ENCODE results near the gene NRCAM. TPM values are rescaled to one million over a fixed set of nuclear protein-coding genes. Genes with fewer than 3 reads are reported as not detected.

The NRCAM gene
- total and polyA plus RNA-seq, 2 of the 8 experiments (the other 6 are each of a cell fraction or from before 2014, with no cell fraction given): 2.7 to 3.8 TPM

GRCh38 chr7:108190891-108191290 lies 265.3 kb downstream of the NRCAM start:
- H3K4me2 ChIP-seq (ENCODE audit: insufficient read depth in 1 of 2, low read depth in 2 of 2, low read length in 2 of 2): no peak overlapping the region
- H2BK20ac ChIP-seq (ENCODE audit: low read length): no peak overlapping the region
- no peak overlapping the region for H3K23ac ChIP-seq (ENCODE audit: insufficient read length)
- peaks cover 0 to 5% (median 1%) of the 10 kb centered on the region in 4 experiments; a peak in 2 of 7 replicates for H3K4me1 ChIP-seq (replicated peaks in 1 of 4; ENCODE audit: control insufficient read depth in 3 of 4, insufficient read depth in 4 of 4, low read length in 3 of 4)
- no peak overlapping the region for H3K56ac ChIP-seq (replicated peaks; ENCODE audit: insufficient read length, low read depth, low read length)
- H3K18ac ChIP-seq (ENCODE audit: extremely low read depth, low read length): no peak overlapping the region
- ChIA-PET CTCF (ENCODE audit: partially characterized antibody) (interaction anchor here (2.3 kb wide), 1 partner anchor 77 kb away, joined by 5 read pairs; no protein-coding TSS in a partner anchor), POLR2A (ENCODE audit: partially characterized antibody) (no interaction called here)
- H3K27ac ChIP-seq (ENCODE audit: low read depth, low read length): no peak overlapping the region
- H3K36me3 ChIP-seq (ENCODE audit: control insufficient read depth in 2 of 4, insufficient read depth in 4 of 4, low read length in 3 of 4): no peaks in the 10 kb centered on the region; a peak in 2 of 8 replicates
- no peak overlapping the region for H2AK5ac ChIP-seq (ENCODE audit: low read depth, low read length)
- no peak overlapping the region for H2BK12ac ChIP-seq (ENCODE audit: low read depth, low read length)
- H2BK120ac ChIP-seq (replicated peaks; ENCODE audit: low read depth, low read length): no peak overlapping the region
- H2AFZ ChIP-seq (ENCODE audit: low read length): no peak overlapping the region
- no peaks in the 10 kb centered on the region for H3K79me2 ChIP-seq (ENCODE audit: control insufficient read depth in 1 of 2, insufficient read depth in 2 of 2, low read length in 2 of 2)
- no peak overlapping the region for H3K4ac ChIP-seq (replicated peaks; ENCODE audit: insufficient read length, low read depth, low read length)
- no peak overlapping the region for H4K5ac ChIP-seq (ENCODE audit: insufficient read length, low read depth, low read length)
- no peak overlapping the region for H2BK15ac ChIP-seq (ENCODE audit: low read length)
- no peak overlapping the region for H2BK5ac ChIP-seq (ENCODE audit: low read depth, low read length)
- 91% methylated on average over 4 of the region's 4 CpGs; no CpG with 5 or more reads in 1 of the 2 experiments for WGBS, 2 experiments (ENCODE audit: extremely low coverage in 1 of 2, insufficient coverage in 1 of 2, insufficient read length in 1 of 2, insufficient replicate concordance in 2 of 2, low coverage in 1 of 2, low lambda C conversion rate in 2 of 2, missing lambda C conversion rate in 1 of 2)
- H4K91ac ChIP-seq (replicated peaks; ENCODE audit: insufficient read length, low read length): no peak overlapping the region
- H3K23me2 ChIP-seq (ENCODE audit: low read depth, low read length): no peaks in the 10 kb centered on the region
- H4K20me1 ChIP-seq (replicated peaks in 1 of 2; ENCODE audit: control insufficient read depth in 1 of 2, insufficient read depth in 2 of 2, low read length in 2 of 2): no peaks in the 10 kb centered on the region
- no peak overlapping the region for H4K8ac ChIP-seq (ENCODE audit: extremely low read depth, insufficient read depth, low read length)
- FAIRE-seq (no peak), DNase-seq (ENCODE audit: low read depth in 1 of 2, low spot score in 2 of 2) (no peak)
- H3K9ac ChIP-seq (replicated peaks in 1 of 4; ENCODE audit: extremely low read depth in 1 of 4, low read depth in 3 of 4, low read length in 3 of 4): no peak overlapping the region
- no peaks in the 10 kb centered on the region for H3K27me3 ChIP-seq (replicated peaks in 1 of 4; ENCODE audit: control insufficient read depth in 3 of 4, extremely low read depth in 1 of 4, insufficient read depth in 3 of 4, low read length in 3 of 4)
- H3K4me3 ChIP-seq (ENCODE audit: extremely low read depth in 1 of 4, insufficient read depth in 2 of 4, low read depth in 3 of 4, low read length in 4 of 4): no peak overlapping the region
- no peaks in the 10 kb centered on the region; a peak in 1 of 4 replicates for H3K9me3 ChIP-seq (ENCODE audit: insufficient read depth in 2 of 2, low read depth in 1 of 2, low read length in 1 of 2)
- no peak overlapping the region for H3K14ac ChIP-seq (ENCODE audit: insufficient read length)
- no peaks in the 10 kb centered on the region for H3K79me1 ChIP-seq (ENCODE audit: low read depth, low read length)
- no peak for TF ChIP-seq TAF7 (optimal IDR thresholded peaks at IDR 0.05; ENCODE audit: borderline replicate concordance, low read depth, low read length)
- no peak for TF ChIP-seq SIX5 (IDR thresholded peaks at IDR 0.05; ENCODE audit: low read depth, low read length)
- no peak for TF ChIP-seq YY1 (IDR thresholded peaks at IDR 0.05; ENCODE audit: low read depth, low read length)
- TF ChIP-seq SP1 (IDR thresholded peaks at IDR 0.05; ENCODE audit: low read depth, low read length): no peak
- TF ChIP-seq RNF2 (IDR thresholded peaks at IDR 0.05; ENCODE audit: borderline replicate concordance, low read depth, low read length, missing control alignments, poor library complexity, severe bottlenecking): no peak
- TF ChIP-seq CHD2 (IDR thresholded peaks at IDR 0.05; ENCODE audit: low read length): no peak
- TF ChIP-seq RAD21 (IDR thresholded peaks at IDR 0.05 in 1 of 2, conservative IDR thresholded peaks at IDR 0.05 in 1 of 2; ENCODE audit: low read depth in 2 of 2, low read length in 2 of 2): no peak
- TF ChIP-seq BCL11A (IDR thresholded peaks at IDR 0.05; ENCODE audit: low read depth in 2 of 2, low read length in 2 of 2): no peak
- no peak for TF ChIP-seq EZH2 (IDR thresholded peaks at IDR 0.05; ENCODE audit: low read depth, low read length, severe bottlenecking)
- no peak for TF ChIP-seq ASH2L (IDR thresholded peaks at IDR 0.05; ENCODE audit: low read length)
- no peak for TF ChIP-seq ATF2 (IDR thresholded peaks at IDR 0.05; ENCODE audit: low read length)
- TF ChIP-seq ZNF274 (IDR thresholded peaks at IDR 0.05; ENCODE audit: borderline replicate concordance, extremely low read depth, low read length): no peak

Measured in H1 (cell line).